Neural cell (in vitro differentiated cells): ENCODE results near the gene TFRC. TPM values are rescaled to one million over a fixed set of nuclear protein-coding genes. Genes with fewer than 3 reads are reported as not detected.

Experiments
- H2AFZ ChIP-seq: fragments of 200-600, 300-800 bp; sonication (generic), shearing (Covaris generic); 2 replicates; pipeline ENCODE4 v1.6.0; 2014; ENCODE audit warnings: low read depth, mild to moderate bottlenecking, antibody characterized with exemption, low read length, moderate library complexity
- H3F3A ChIP-seq: fragments of 200-600 bp; shearing (Covaris generic); 2 replicates; pipeline ENCODE4 v1.6.1; 2016; ENCODE audit warnings: mild to moderate bottlenecking, moderate library complexity, mixed read lengths, antibody characterized with exemption, low read length; ENCODE audit not compliant: insufficient read depth, poor library complexity, severe bottlenecking
- H3K27ac ChIP-seq: fragments of 200-600, 300-800 bp; sonication (generic), shearing (Covaris generic); 2 replicates; pipeline ENCODE4 v1.5.1; 2014; ENCODE audit warnings: mild to moderate bottlenecking, low read length, moderate library complexity
- H3K27me3 ChIP-seq: fragments of 300-800, 200-600 bp; sonication (generic), shearing (Covaris generic); 2 replicates; pipeline ENCODE4 v1.6.0; 2014; ENCODE audit warnings: mild to moderate bottlenecking, low read depth, low read length, moderate library complexity; ENCODE audit not compliant: insufficient read depth
- H3K36me3 ChIP-seq: fragments of 300-800, 200-600 bp; sonication (generic), shearing (Covaris generic); 2 replicates; pipeline ENCODE4 v1.5.1; 2014; ENCODE audit warnings: mild to moderate bottlenecking, antibody characterized with exemption, low read length, moderate library complexity; ENCODE audit not compliant: insufficient read depth
- H3K4me2 ChIP-seq: fragments of 300-800, 200-600 bp; sonication (generic), shearing (Covaris generic); 2 replicates; pipeline ENCODE4 v1.6.0; 2014; ENCODE audit warnings: mild to moderate bottlenecking, low read length
- H3K4me3 ChIP-seq: fragments of 300-800, 200-600 bp; sonication (generic), shearing (Covaris generic); 2 replicates; pipeline ENCODE4 v1.5.1; 2014; ENCODE audit warnings: mild to moderate bottlenecking, low read length, moderate library complexity
- H3K79me2 ChIP-seq: fragments of 200-600 bp; shearing (Covaris generic); replicated peaks from 2 replicates; pipeline ENCODE4 v1.6.0; 2014; ENCODE audit warnings: mild to moderate bottlenecking, low read length, moderate library complexity; ENCODE audit not compliant: insufficient read depth
- H3K9ac ChIP-seq: fragments of 300-800, 200-600 bp; sonication (generic), shearing (Covaris generic); 2 replicates; pipeline ENCODE4 v1.6.1; 2016; ENCODE audit warnings: mild to moderate bottlenecking, low read length, mixed read lengths
- H3K9me2 ChIP-seq: fragments of 200-600 bp; shearing (Covaris generic); 2 replicates; pipeline ENCODE4 v1.6.1; 2016; ENCODE audit warnings: mild to moderate bottlenecking, low read length, mixed read lengths; ENCODE audit not compliant: insufficient read depth
- H3K9me3 ChIP-seq: fragments of 200-600, 300-800 bp; sonication (generic), shearing (Covaris generic); 2 replicates; pipeline ENCODE4 v1.6.1; 2016; ENCODE audit warnings: mild to moderate bottlenecking, mixed run types, low read length, moderate library complexity, mixed read lengths
- H4K20me1 ChIP-seq: fragments of 200-600 bp; shearing (Covaris generic); 2 replicates; pipeline ENCODE4 v1.6.1; 2016; ENCODE audit warnings: mild to moderate bottlenecking, mixed run types; ENCODE audit not compliant: insufficient read depth
- CTCF ChIP-seq: fragments of 450-650 bp; IDR thresholded peaks from 2 replicates; pipeline ENCODE4 v1.5.1; 2014; ENCODE audit warnings: antibody characterized with exemption, mild to moderate bottlenecking, moderate library complexity; ENCODE audit not compliant: poor library complexity, severe bottlenecking
- EP300 ChIP-seq: fragments of 450-650 bp; conservative IDR thresholded peaks from 2 replicates; pipeline ENCODE4 v1.6.1; 2014; ENCODE audit warnings: antibody characterized with exemption, mild to moderate bottlenecking, moderate library complexity; ENCODE audit not compliant: poor library complexity, severe bottlenecking
- EZH2 ChIP-seq: fragments of 200-600, 300-800 bp; shearing (Covaris generic), sonication (generic); IDR thresholded peaks from 2 replicates; pipeline ENCODE4 v1.6.1; 2014; ENCODE audit warnings: antibody characterized with exemption, low read length, borderline replicate concordance, mild to moderate bottlenecking; ENCODE audit not compliant: insufficient read depth, poor library complexity, severe bottlenecking
- MXI1 ChIP-seq: fragments of 450-650 bp; conservative IDR thresholded peaks from 2 replicates; pipeline ENCODE4 v1.6.1; 2014; ENCODE audit warnings: antibody characterized with exemption, mild to moderate bottlenecking; ENCODE audit not compliant: poor library complexity, severe bottlenecking
- POLR2AphosphoS5 ChIP-seq: IDR thresholded peaks from 2 replicates; pipeline ENCODE4 v1.6.1; 2012
- RAD21 ChIP-seq: fragments of 450-650 bp; conservative IDR thresholded peaks from 2 replicates; pipeline ENCODE4 v1.6.1; 2014; ENCODE audit warnings: antibody characterized with exemption, mild to moderate bottlenecking, moderate library complexity
- REST ChIP-seq: IDR thresholded peaks from 2 replicates; pipeline ENCODE4 v1.6.1; 2012; ENCODE audit warnings: borderline replicate concordance
- SMC3 ChIP-seq: fragments of 450-650 bp; conservative IDR thresholded peaks from 2 replicates; pipeline ENCODE4 v1.6.1; 2014; ENCODE audit warnings: antibody characterized with exemption, mild to moderate bottlenecking, moderate library complexity; ENCODE audit not compliant: poor library complexity
- TAF1 ChIP-seq: IDR thresholded peaks from 2 replicates; pipeline ENCODE4 v1.6.1; 2012; ENCODE audit warnings: low read depth
- polyA minus RNA-seq: library from RNA; depleted of rRNA, polyadenylated mRNA; stranded (reverse); fragments of >200 nt; gene quantifications from 2 replicates; pipeline ENCODE4 v1.2.3, GENCODE V29; 2014
- polyA plus RNA-seq: library from polyadenylated mRNA; depleted of rRNA; stranded (reverse); fragments of >200 nt; gene quantifications from 2 replicates; pipeline ENCODE4 v1.2.3, GENCODE V29; 2014

The TFRC gene
- polyA plus RNA-seq, result 71.3 and 82.7 TPM in 2 replicates
- 95.9 and 111 TPM in 2 replicates for polyA minus RNA-seq

GRCh38 chr3:196081834-196082618, at the start of gene TFRC:
TFRC (minus strand) TSS chr3:196082090; CDS start chr3:196077099, 4,991 bp downstream.
- Histone ChIP-seq H3K4me3 (peak within 1 kb of the TSS; percentile 97), H3K27me3 (no peaks in the 10 kb centered on the region), H3K27ac (peak within 1 kb of the TSS; percentile 94), H3K9ac (peak within 1 kb of the TSS; percentile 90), H4K20me1 (no peaks in the 10 kb centered on the region), H3F3A (peaks cover 21% of the 10 kb centered on the region), H2AFZ (peak within 1 kb of the TSS; percentile 94), H3K9me2 (no peaks in the 10 kb centered on the region), H3K79me2 (peaks cover 26% of the 10 kb centered on the region), H3K36me3 (no peaks in the 10 kb centered on the region), H3K9me3 (no peaks in the 10 kb centered on the region), H3K4me2 (peak within 1 kb of the TSS; percentile 99)
- TF ChIP-seq TAF1, result peak; percentile 98
- TF ChIP-seq EZH2, result no peak
- peak; percentile 98 for TF ChIP-seq POLR2AphosphoS5
- TF ChIP-seq SMC3, result peak; percentile 45
- TF ChIP-seq RAD21, result peak; percentile 39
- TF ChIP-seq CTCF, result peak; percentile 31
- no peak for TF ChIP-seq MXI1
- TF ChIP-seq EP300, result peak; percentile 82
- TF ChIP-seq REST, result peak; percentile 53

GRCh38 chr3:196128172-196128843, 46.4 kb upstream of the TFRC start:
- no peaks in the 10 kb centered on the region for H3K9me2 ChIP-seq
- H3K4me2 ChIP-seq, result no peak overlapping the region
- H4K20me1 ChIP-seq, result no peaks in the 10 kb centered on the region
- no peak for TF ChIP-seq POLR2AphosphoS5
- TF ChIP-seq CTCF, result no peak
- no peak for TF ChIP-seq SMC3
- no peak for TF ChIP-seq TAF1
- TF ChIP-seq EP300, result no peak
- TF ChIP-seq MXI1, result no peak
- no peak for TF ChIP-seq EZH2
- no peak for TF ChIP-seq RAD21
- TF ChIP-seq REST, result no peak
- H3K79me2 ChIP-seq, result no peaks in the 10 kb centered on the region
- H3K36me3 ChIP-seq, result no peaks in the 10 kb centered on the region
- H3K9me3 ChIP-seq, result no peaks in the 10 kb centered on the region
- H3K27ac ChIP-seq, result no peak overlapping the region
- no peak overlapping the region for H2AFZ ChIP-seq
- H3K27me3 ChIP-seq, result no peaks in the 10 kb centered on the region
- no peak overlapping the region for H3K4me3 ChIP-seq
- H3K9ac ChIP-seq, result no peak overlapping the region
- no peaks in the 10 kb centered on the region for H3F3A ChIP-seq
